T-helper 22 cell (primary cell): ENCODE results near the gene FAM151A.
"Not testable (repeated sequence)": the region's sequence is repeated elsewhere in the genome, so short reads cannot be mapped to it uniquely, and the experiment has no call there.

Experiments used
- DNase-seq: peaks from one replicate; pipeline ENCODE4 v3.0.0-alpha.2; 2020; ENCODE audit warnings: low read depth

FAM151A gene

DNA sequence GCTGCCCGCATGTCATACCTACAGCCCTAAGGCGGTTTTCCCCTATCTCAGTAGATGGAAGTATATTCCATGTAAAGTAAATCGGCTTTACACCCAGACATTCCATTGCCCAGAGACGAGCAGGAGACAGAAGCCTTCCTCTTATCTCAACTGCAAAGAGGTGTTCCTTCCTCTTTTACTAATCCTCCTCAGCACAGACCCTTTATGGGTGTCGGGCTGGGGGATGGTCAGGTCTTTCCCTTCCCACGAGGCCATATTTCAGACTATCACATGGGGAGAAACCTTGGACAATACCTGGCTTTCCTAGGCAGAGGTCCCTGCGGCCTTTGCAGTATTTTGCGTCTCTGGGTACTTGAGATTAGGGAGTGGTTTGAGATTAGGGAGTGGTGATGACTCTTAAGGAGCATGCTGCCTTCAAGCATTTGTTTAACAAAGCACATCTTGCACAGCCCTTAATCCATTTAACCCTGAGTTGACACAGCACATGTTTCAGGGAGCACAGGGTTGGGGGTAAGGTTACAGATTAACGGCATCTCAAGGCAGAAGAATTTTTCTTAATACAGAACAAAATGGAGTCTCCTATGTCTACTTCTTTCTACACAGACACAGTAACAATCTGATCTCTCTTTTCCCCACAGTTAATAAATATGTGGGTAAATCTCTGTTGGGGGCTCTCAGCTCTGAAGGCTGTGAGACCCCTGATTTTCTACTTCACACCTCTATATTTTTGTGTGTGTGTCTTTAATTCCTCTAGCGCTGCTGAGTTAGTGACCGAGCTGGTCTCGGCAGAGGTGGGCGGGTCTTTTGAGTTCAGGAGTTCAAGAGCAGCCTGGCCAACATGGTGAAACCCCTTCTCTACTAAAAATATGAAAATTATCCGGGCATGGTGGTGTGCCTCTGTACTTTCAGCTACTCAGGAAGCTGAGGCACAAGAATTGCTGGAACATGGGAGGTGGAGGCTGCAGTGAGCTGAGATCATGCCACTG lies 13.4 kb upstream of the FAM151A start:
- DNase-seq = not testable (repeated sequence)

DNA sequence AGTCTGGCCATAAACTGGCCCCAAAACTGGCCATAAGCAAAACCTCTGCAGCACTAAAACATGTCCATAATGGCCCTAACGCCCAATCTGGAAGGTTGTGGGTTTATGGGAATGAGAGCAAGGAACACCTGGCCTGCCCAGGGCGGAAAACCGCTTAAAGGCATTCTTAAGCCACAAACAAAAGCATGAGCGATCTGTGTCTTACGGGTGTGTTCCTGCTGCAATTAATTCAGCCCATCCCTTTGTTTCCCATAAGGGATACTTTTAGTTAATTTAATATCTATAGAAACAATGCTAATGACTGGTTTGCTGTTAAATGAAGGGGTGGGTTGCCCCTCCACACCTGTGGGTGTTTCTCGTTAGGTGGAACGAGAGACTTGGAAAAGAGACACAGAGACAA lies 12.5 kb upstream of the FAM151A start:
- not testable (repeated sequence) for DNase-seq

GRCh38 chr1:54627196-54627595 lies 3.9 kb upstream of the FAM151A start:
- no peak for DNase-seq

DNA sequence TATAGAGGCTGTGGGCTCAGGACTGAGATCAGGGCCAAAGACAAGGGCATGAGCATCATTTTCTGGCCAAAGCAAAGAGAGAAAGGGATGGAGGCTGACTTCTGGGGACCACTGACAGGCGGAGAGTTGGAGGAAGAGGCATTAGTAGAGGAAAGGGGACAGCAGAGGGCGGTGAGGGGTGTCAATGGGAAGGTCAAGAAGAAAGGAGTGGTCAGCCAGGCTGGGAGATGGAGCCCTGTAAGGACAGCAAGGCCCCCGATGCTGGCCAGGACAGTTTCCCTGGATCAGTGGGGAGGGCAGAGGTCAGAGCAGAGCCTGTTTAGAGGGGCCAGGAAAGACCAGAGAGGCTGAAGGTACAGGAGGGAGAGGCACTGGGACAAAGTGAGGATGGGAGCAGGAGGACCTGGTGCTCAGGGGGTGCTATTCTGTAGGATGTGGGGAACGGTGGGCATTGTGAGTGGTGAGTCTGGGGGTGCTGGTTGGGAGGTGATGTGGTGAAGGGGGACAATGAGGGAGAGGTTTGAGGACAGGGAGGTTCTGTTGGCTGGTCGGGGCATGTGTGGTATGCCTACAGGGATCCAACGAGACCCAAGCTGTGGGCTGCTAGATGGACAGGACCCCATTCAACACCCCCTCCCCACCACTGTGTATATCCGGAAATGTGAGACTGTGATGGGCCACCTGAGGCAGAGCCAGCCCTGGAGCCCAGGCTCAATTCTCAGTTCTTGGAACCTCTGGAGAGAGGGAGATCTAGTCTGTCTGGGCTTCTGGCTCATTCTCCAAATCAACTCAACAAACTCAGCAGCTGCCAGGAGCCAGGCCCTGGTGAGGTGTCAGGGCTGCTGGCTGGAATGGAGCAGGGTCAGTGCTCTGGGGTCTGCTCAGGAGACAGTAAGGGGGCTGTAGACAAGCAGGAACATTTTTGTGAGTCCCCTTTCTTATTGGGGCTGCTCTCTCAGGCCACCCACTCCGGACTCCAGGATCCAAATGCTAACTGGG lies 1.4 kb upstream of the FAM151A start:
- no peak for DNase-seq

GRCh38 chr1:54619749-54620148 lies 3.6 kb downstream of the FAM151A start:
- no peak for DNase-seq

DNA sequence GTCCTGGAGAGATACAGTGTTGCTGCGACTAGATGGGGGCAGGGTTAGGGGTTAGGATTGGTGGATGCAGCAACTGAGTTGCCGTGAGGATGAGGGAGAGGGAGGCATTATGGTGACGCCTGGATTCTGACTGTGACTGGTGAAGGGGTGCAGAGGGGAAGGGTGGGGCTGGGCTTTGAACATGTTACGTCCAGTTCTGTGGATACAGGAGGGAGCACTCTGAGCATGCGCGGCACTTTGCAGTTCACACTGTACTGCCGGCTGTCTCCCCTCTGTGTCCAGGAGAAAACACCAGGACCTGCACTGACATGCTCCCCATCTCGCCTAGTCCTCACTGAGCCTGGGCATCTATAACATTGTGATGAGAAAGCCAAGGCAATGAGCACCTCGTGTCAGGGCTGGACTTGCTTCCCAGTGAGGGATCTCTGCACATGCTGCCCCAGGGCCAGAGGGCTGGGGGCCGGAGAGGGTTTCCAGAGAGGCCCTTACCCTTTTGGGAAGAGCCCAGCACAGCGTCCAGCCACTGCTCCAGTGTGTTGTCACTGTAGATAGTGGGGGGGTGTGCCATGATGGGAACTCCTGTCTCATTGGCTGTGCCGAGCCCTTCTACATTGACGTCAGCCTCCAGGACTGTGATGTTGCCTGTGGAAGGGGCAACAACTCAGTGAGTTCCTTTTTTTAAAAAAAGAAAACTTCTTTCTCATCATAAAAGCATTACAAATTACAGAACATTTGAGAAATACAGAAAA lies 7.6 kb downstream of the FAM151A start:
- DNase-seq = no peak

DNA sequence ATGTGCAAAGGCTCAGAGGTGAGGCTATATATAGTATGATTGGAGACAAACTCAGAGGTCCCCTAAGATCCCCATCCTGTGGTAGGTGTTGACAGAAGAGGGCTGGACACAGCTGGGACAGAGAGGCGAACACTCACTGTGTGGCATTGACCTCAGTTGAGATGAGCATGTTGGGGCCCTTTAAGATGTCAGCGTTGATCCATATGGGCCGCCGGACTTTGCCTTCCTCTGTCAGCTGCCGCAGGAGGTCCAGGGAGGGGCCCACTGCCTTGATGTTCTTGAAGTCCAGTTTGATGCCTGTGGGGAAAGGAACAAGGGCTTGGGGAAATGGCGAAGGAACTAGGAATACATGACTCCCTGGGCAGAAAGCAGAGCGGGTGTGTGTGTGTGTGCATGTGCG lies 8.8 kb downstream of the FAM151A start:
- no peak for DNase-seq

DNA sequence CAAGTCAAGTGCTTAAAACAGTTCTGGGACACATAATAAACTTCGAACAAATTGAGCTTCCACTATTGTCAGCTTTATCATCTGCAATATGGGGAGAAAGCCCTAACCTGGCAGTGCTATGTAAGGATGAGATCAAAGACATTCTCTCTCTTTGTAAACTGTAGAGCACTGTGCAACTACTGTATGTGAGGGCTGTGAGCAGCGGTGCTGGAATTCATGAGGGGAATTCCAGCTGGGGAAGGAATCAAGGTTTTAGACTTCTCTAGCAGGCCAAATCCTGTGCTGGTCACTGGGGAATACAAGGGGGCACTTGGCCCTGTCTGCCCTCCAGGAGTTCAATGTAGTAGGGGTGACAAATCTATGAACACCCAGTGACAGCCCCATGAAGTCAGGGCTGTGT lies 9.3 kb downstream of the FAM151A start:
- DNase-seq = no peak

- no peak for DNase-seq
These were observed 11.7 kb downstream of the FAM151A start for GRCh38 chr1:54611621-54612020.

- no peak for DNase-seq
These were observed 12.4 kb downstream of the FAM151A start for GRCh38 chr1:54610601-54611580.

DNA sequence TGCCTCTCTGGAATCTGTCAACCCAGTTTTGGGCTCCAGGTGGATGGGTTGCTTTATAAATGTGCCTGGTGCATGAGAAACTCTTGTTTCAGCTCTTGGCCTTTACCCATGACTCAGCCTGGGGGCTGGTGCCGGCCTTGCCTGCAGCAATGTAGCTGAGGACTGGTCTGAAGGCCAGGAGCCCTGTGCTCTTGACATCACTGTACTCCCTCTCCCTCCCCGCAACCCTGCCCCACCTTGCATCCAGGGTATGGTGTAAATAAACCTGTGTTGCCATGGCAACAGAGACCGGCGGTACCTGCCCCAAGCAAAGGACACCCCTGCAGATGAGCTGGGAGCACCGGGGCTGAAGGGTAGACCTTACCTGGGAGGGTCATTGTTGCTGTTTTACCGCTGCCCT lies 13.3 kb downstream of the FAM151A start:
- DNase-seq = no peak

DNA sequence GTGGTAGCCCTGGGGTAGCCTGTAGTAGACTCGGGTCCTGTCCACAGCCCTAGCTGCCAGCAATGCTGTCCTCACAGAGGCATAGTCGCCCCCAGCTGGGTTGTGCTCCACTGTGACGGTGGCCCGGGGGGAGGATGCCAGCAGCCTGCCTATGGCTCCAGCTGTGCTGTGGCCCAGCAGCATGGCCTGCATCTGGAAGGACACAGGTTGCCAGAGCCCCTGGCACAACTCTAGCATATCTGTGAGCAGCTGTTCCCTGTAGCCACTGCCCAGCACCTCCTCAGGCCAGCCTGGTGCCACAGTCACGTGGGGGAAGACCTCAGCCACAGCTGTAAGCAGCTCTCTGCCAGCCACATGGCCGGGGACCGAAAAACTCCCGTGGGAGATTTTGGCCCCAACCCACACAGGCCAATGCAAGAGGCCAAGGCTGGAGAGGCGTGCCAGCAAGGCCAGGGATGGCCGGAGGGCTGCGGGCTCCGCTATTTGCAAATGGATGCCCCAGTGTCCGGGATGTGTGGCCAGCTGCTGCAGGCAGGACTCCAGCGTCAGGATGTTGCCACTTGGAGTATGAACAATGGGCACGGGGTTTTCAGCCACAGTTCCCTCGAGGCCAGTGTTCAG lies 13.9 kb downstream of the FAM151A start:
- no peak for DNase-seq

GRCh38 chr1:54608566-54609230 lies 14.6 kb downstream of the FAM151A start:
- no peak for DNase-seq

DNA sequence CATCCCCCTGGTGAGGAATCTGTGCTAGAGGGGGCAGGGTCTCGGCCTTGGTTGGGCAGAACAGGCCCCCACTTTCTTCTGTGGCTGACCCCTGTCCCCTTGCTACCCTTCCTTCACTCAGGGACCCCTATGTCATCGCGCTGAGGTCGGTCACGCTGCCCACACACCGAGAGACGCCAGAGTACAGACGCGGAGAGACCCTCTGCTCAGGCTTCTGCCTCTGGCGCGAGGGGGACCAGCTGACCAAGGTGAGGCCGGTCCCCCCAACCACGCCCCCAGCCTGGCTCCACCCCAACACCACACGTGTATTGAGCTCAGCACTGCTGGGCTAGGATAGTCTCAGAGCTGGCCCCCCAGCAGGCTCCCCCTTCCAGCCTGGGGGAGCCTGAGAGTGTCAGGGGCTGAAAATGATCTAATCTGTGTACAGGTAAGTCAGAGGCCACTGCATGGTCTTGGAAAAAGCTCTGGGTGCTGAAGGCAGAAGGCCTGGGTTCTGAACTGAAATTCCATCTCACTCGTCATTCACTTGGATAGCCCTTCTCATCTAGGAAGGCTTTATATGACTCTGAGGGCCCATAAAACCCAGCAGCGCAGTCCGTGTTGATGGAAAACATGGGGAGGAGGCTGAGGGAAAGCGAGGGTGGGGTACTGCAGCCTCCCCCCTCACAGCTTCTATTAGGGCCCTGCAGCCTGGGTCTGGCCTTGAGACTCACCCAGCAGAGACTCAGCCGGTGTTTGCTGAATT lies 15.3 kb downstream of the FAM151A start:
- no peak for DNase-seq

DNA sequence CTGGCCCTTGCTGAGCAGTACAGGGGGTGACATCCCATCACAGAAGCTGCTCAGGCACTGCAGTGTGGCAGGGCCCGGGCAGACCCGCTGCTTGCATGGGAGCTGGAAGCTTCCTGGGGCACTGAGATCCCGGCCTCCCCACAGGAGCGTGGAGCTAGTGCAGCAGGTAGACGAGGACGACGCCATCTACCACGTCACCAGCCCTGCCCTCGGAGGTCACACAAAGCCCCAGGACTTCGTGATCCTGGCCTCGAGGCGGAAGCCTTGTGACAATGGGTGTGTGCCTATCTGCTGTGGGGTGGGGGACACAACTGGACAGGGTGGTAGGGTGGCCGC lies 16.4 kb downstream of the FAM151A start:
- no peak for DNase-seq

DNA sequence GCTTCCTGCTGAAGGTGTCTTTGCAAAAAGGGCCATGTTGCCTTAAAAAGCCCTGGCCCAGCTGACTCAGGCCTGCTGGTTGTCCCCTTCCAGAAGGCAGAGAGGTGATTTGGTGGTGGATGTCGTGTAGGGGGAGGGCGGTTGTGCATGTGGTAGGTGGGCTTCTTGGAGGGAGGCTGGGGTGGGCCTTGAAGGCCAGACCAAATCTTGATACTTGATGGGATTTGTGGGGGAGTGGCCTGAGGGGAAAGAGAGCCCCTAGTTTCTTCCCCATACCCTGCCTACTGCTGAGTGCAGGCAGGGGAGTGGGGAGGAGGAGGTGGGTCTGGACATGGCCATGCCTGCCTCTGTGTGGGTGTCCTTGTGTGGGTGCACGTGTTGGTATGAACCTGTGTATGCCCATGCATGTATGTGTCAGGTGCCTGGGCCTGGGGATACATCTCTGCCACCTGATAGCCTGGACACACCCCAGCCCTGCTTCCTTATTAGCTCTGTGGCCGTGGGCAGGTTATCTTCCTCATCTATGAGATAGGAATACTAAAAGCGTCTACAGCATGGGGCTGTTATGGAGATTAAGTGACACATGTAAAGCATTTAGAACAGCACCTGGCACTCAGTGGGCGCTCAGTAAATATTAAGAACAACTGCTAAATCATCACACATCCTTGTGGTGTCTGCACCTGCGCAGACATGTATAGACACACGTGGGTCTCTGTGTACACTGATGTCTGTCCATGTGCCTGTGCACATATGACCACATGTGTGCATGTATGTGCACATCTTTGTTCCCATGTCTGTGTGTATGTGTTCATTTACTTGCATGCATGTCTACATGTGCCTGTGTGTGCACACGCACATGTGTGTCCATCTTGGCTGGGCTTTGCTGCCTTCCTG lies 17.0 kb downstream of the FAM151A start:
- DNase-seq = no peak

- DNase-seq = no peak
These were observed 18.6 kb downstream of the FAM151A start for GRCh38 chr1:54604572-54605370.
